GM15510 (cell line): ENCODE measurements around the gene BUB1B.

Experiments
- POLR2A ChIP-seq: IDR thresholded peaks from 3 replicates; pipeline ENCODE4 v1.6.1; 2011; ENCODE audit warnings: borderline replicate concordance; ENCODE audit not compliant: insufficient read length; ENCODE audit errors: extremely low read depth

The BUB1B gene

DNA sequence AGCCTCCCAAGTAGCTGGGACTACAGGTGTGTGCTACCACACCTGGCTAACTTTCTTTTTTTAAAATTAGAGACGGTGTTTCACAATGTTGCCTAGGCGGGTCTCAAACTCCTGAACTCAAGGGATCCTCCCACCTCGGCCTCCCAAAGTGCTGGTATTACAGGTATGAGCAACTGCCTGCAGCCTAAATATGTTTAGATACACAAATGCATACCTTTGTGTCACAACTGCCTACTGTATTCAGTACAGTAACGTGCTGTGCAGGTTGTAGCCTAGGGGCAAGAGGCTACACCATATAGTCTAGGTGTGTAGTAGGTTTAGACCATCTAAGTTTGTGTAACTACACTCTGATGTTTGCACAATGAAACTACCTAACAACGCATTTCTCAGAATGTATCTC is 68.4 kb downstream of the BUB1B start:
- no peak for TF ChIP-seq POLR2A

DNA sequence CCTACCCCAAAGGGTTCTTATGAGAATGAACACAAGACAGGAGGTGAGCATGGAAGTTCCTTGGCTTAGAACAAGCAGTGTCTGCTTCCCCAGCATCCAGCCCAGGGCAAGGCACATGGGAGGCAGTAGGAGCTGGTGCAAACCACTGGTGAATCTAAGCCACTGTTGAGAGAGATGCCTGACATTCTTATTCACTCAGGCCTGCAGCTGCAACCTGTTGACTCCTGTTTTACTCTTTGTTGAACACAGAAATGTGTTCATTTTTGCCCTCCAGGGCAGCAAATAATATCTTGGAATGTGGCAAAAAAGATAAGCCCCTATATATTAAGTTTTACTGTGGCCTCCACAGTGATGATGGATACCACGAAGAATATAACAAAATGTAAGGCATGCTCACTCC is 69.1 kb downstream of the BUB1B start:
- TF ChIP-seq POLR2A = no peak

DNA sequence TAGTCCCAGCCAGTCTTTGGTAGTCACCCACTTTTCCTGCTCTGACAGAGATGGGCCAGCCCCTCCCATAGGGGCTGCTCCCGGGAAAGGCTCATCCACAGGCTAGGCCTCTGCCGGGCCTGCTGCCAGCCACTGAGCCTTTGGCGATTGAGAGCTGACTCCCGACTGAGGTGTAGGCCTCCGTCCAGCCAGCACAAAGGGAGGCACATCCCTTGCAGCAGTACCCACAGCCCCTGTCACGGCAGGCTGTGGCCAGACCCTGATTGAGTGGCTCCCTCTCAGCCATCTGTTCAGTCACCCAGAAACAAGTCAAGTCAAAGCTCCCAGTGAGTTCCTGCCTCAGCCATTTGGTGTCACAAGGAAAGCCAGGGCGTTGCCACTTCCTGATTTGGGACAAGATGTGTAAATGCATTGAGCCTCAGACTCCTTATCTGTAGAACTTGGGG is 71.8 kb downstream of the BUB1B start:
- TF ChIP-seq POLR2A = no peak

DNA sequence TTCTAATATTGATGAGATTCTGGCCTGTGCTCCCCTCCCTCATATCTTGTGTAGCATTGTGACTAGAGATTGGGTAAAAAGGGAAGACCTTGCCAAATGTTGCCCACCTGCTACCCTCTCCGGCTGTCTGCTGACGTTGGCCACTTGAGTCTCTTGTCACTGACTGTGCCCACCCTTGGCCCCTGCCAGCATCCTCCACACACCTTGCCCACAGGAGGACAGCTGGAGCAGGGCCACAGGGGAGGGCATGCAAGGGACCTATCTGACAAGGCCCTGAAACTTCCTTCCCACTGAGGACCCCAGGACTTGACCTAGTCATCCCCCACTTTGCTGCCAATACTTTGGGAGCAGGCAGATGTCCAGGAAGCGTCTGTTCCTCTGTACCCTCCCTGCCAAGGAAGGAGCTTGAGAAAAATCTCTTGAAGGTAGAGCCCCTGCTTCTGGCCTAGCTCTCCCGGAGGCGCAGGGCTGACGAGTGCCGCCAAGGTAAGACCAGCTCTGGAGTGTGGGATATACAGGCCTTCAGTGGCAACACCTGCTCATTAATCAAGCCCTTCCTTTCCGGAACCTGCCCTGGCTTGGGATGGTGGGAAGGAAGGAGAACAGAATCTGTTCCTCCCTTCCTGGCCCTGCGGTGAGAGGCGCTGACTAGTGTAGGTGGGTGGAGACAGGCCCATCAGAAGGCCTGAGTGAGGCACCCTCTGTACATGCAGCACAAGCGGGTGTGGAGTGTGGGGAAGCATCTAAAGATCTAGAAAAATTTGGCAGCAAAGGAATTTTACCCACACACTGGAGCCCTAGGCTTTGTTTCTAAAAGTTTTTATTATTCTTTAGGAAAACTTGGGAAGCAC is 73.1 kb downstream of the BUB1B start:
- TF ChIP-seq POLR2A = no peak

DNA sequence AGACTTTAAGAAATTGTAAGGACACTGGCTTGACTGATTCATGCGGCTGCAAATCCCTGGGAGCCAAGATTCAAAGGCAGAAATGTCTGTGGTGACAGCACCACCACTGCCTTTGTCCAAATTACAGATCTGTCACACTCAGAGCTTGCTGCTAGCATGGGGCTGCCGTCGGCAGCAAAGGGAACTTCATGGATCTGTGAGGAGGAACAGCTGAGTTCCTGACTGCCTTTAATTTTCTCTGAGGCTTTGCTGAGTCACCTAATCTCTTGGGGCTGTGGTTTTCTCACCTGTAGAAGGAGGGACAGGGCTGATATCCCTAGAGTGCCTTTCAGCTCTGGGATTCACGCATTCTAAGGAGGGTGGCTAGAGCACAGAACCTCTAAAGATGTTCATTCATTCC is 73.9 kb downstream of the BUB1B start:
- no peak for TF ChIP-seq POLR2A

DNA sequence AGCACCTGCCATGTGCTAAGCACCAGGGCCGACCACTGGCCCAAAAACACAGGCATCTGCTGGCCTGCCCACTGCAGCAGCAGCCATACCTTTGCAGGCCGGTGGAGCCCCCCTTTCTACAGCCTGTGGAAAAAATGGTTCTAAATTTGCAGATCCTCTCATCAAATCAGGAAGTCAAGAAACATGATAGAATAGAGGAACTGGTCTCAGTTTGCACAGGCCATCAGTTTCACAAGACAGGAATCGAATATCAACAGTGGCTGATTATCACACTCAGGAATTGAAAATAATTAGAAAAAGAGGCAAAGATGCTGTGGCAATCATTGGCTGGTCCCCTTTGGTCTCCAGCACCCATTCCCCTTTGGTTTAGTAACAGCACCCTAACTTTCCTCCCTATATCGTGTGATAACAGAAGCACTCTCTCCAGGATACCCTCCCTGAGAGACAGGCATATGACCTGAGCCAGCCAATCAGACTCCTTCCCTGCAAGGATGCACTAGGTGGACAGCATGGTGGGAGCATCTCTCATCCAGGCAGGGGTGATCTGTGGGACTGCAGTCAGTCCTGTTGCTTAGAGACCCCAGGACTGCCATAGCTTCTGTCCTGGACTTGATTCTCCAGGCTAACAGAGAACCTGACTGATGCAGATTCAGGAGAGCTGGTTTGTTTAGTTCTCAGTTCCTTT is 74.5 kb downstream of the BUB1B start:
- TF ChIP-seq POLR2A = no peak

DNA sequence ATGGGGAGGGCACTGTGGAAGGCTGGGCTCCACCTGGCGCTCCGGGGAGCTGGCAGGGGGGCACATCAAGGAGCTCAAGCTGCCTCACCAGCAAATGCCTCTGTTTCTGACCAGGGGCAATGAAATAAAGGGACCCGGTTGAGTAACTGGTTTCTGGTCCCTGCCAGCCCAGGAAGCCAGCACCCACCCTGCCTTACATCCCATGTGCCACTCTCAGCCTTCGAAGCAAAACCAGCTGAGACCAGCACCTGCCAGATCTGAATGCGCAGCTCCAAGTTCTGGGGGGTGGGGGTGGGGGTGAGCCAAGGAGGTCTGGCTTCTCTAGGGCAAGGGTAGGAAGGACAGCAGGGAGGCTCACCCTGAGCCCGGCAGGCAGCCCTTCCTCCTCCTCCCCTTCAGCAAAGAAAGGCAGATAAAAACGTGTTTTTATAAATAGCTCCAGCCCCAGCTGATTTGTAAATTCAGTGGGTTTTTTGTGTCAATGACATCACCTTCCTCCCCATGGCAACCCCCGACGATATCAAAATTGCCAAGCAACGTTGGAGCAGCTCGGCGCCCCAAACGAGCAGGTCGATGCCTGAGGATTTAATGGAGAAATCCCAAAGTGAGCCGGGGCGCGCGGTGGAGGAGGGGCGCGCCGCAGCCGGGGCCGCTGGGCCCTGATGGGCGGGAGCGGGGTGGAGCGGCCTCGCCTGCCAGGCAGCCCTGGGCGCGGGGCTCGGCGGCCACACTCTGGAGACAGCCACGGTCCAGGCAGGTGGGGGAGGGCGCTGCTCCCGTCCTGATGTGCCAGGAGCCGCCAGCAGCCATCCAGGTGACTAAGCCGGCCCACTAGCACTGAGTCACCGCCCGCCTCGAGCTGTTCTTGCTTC is 77.9 kb downstream of the BUB1B start, which contains the start of gene PAK6:
PAK6 (plus strand) TSS at position 532 of the 872 bp plus-strand sequence. CDS start 25,723 bp downstream, outside the sequence.
- no peak for TF ChIP-seq POLR2A

DNA sequence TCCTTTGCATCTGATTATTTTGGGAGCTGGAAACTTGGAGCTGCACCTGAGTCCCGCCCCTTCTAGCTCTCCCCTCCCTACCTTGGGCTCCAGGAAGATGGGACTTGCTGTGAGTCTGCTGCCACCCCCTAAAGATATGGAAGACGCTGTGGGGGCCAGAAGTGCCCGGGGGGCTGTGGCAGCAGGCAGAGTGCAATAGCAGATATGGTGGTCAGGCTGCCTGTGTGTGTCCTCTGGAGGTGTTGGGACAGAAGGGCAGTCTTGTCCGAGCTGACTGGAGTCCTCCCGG is 78.5 kb downstream of the BUB1B start:
- TF ChIP-seq POLR2A = no peak

DNA sequence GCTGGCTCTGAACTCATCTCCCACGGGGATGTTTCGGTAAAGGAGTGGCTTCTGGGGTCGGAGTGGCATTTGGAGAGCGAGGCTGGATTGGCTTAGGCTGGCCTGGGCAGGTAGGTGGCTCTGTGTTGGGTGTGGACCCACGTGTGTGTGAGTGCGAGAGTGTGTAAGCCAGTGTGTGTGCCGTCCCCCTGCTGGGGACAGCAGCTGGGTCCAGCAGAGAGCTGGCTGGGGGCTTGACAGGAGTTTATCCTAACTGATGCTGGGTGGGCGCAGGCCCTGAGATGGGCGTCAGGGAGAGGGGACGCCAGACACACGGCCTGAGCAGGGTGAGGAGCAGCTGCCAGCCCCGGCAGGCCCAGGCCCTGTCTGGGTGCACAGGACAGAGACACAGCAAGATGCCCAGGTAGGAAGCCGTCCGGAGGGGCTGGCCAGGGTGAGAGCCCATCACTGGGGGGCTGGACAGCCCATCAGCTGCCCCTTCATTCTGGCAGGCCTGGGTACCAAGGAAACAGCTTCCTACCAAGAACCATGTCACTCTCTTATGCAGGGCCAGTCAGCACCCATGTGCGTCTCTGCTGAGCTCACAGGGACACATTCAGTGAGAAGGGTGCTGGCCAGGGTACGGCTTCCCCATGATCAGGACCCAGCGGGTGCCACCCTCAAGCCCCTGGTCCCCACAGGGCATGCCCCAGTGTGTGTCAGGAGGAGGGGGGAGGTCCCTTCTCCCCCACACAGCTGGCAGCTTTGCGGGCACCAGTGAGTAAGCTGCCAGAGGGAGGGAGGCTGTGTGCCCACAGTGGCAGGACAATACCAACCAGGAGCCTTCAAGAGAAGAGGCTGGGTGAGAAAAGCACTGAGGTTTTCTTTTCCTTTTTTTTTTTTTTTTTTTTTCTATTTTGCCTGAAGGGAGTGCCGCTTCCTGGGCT is 79.1 kb downstream of the BUB1B start:
- TF ChIP-seq POLR2A = no peak

DNA sequence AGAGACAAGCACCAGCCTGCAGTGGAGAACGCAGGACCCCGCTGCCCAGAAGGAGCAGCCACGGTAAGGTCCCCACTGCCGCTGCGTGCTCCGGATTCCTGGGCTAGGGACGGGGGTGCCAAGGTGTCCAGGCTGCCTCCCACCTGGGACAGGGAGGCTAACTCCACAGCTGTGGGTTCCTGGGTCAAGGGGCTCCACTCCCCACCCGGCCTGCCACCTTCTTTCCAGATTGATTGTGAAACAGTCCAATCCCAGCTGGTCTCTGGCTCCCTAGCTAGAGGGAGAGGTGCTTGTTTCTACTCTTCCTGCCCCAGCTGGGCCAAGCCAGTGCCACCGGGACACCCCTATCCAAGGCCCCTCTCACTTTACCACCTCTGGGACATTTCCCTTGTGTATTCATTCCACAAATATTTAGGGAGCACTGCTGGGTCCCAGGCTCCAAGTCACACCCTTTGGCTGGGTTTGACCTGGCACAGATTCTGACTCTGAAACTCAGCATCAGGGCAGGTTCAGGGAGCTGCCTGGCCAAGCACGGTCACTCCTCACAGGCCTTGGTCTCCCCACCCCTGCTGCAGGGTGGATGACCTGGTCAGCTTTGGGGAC is 79.9 kb downstream of the BUB1B start:
- no peak for TF ChIP-seq POLR2A

DNA sequence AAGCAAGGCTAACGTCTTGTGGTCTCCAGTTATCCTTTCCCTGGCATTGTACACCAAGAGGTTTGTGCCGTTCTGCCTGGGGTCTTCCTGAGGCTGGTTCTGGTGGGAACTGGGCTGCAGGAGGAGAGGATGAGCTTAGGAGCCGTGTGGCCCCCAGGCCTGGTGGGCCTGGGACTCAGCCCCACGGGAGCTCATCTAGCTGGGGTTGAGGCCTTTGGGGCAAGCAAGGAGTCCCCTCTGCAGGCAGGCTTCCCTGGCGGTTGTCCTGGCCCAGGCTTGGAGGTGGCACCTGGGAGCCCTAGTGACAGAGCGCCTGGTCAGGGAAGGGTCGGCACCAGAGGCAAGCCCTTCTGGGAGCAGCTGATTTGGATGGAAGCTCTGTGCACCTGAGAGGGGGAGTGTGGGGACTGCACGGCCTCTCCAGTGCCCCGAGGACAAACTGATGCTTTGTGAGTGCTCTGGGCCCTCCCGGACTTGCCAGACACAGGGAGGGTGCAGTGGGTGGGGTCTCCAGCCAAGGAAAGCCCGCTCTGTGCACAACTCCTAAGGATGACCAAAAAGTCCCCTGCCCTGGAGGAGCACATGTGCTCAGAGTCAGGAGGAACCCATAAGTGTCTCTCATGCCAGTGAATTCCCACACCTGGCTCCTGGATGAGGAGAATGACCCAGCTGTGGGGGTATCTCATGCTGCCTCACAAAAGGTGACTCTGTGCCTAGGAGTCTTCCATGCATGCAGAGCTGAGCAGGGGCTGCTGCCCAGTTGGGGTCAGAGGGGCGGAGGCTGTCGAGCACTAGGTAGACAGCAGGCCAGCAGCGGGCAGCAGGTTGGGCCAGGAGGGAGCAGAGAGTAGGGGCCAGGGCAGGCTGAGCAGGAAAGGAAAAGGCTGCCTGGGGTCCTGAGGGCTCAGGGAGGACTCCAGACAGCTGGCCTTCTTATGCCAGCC is 80.7 kb downstream of the BUB1B start:
- TF ChIP-seq POLR2A = no peak

DNA sequence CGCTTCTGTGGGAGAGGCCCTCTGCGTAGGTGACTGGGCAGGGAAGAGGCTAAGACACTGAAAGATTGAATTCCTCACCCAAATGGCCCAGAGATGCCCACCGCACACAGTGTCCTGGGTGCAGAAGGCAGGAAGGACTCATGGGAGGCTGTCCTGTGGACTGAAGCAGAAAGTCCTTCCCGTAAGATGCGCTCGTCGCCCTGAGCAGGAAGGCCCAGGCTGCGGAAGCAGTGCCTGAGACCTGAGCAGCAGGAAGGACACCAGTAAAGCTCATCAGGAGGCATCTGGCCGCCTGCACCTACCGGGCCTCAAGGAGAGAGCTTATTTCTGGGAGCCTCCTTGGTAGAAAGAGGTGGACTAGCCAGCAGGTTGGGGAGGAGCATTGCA is 81.3 kb downstream of the BUB1B start:
- TF ChIP-seq POLR2A = no peak

DNA sequence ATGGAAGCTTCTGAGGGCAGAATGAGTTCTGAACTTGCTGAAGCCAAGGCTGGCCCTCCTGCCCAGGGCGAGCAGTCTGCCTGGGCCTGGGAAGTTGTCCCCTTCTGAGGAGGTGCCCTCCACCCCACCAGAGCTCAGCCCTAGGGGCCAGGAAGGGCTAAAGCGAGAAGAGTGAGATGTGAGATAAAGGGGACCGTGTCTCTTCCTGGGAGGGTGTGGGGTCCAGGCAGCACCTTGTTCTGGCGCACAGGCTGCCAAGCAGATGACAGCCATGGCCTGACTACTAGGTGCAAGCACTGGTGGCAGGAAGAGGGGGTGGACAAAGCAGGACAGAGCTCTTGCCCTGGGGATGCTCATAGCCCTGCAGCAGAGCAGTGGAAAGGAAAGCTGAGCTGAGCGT is 81.7 kb downstream of the BUB1B start:
- no peak for TF ChIP-seq POLR2A

DNA sequence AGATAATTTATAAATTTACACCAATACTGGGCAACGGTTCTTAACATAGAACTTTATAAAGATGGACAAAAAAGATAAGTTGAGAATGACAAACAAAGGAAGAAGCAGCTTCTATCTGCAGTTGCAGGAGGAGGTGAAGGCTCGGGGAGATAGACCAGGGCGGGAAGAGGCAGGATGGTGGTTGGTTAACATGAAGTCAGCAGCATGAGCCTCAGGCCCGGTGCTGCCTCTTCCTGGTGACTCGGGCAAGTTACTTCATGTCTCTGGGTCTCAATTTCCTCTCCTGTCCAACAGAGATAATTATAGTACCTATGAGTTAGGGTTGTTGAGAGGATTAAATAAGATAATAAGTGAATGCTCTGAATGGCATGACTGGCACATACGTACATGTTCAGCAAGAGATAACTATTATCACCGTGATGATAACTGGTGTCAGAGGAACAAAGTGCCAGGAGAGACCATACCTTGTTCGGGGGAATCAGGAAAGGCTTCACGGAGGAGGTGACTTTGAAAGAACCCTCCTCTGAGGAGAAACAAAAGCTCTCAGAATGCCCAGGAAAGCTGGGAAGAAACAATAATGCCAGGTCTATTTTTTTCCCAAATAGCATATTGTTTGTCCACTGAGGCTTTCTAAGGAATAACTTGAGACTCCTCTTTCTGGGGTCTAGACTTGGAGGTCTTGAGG is 82.4 kb downstream of the BUB1B start:
- no peak for TF ChIP-seq POLR2A
